AG08396 (cell line): ENCODE results near the gene RTL5.

Source experiments
- DNase-seq: peaks from one replicate; pipeline ENCODE4 v3.0.0; 2012; ENCODE audit warnings: low spot score, mixed read lengths

RTL5 gene

GRCh38 chrX:72107841-72108595 lies 23.7 kb downstream of the RTL5 start:
- DNase-seq, result no peak

- peak; percentile 36 for DNase-seq
These were observed 24.4 kb downstream of the RTL5 start for GRCh38 chrX:72107320-72107719.

GRCh38 chrX:72105436-72105835 lies 26.3 kb downstream of the RTL5 start:
- DNase-seq, result no peak

GRCh38 chrX:72102760-72103159 lies 29.0 kb downstream of the RTL5 start:
- DNase-seq, result no peak

GRCh38 chrX:72102126-72102525 lies 29.6 kb downstream of the RTL5 start:
- no peak for DNase-seq

- no peak for DNase-seq
These were observed 30.1 kb downstream of the RTL5 start for GRCh38 chrX:72101597-72102037.

GRCh38 chrX:72100824-72101351 lies 30.8 kb downstream of the RTL5 start:
- no peak for DNase-seq

GRCh38 chrX:72100051-72100755 lies 31.5 kb downstream of the RTL5 start:
- no peak for DNase-seq

GRCh38 chrX:72097098-72097497 lies 34.6 kb downstream of the RTL5 start:
- DNase-seq, result no peak

- no peak for DNase-seq
These were observed 36.3 kb downstream of the RTL5 start for GRCh38 chrX:72095370-72095769.

GRCh38 chrX:72094894-72095293 lies 36.8 kb downstream of the RTL5 start:
- peak; percentile 16 for DNase-seq

- no peak for DNase-seq
These were observed 42.5 kb downstream of the RTL5 start for GRCh38 chrX:72089254-72089653.

GRCh38 chrX:72088761-72089160 lies 43.0 kb downstream of the RTL5 start:
- no peak for DNase-seq

- DNase-seq, result no peak
These were observed 44.7 kb downstream of the RTL5 start for GRCh38 chrX:72086995-72087394.

- DNase-seq, result no peak
These were observed 47.6 kb downstream of the RTL5 start for GRCh38 chrX:72084114-72084513.

GRCh38 chrX:72083291-72083690 lies 48.4 kb downstream of the RTL5 start:
- DNase-seq, result no peak

GRCh38 chrX:72081605-72082320 lies 50.0 kb downstream of the RTL5 start:
- DNase-seq, result no peak

- no peak for DNase-seq
These were observed 50.9 kb downstream of the RTL5 start for GRCh38 chrX:72080800-72081199.

- no peak for DNase-seq
These were observed 51.6 kb downstream of the RTL5 start for GRCh38 chrX:72080150-72080549.

- no peak for DNase-seq
These were observed 52.1 kb downstream of the RTL5 start for GRCh38 chrX:72079607-72080006.

- no peak for DNase-seq
These were observed 53.3 kb downstream of the RTL5 start for GRCh38 chrX:72078411-72078810.
